PC-9 (cell line): ENCODE data around the gene WDR59.

ENCODE experiments used
- CTCF ChIP-seq: fragments of 200-600 bp; sonication (generic); conservative IDR thresholded peaks from 2 replicates; pipeline ENCODE4 v1.6.1; 2017; ENCODE audit warnings: mixed run types, antibody characterized with exemption, mild to moderate bottlenecking, moderate library complexity
- EZH2 ChIP-seq: fragments of 200-600 bp; sonication (generic); IDR thresholded peaks from 2 replicates; pipeline ENCODE4 v1.8.0; 2017; ENCODE audit warnings: antibody characterized with exemption, low read depth

GRCh38 chr16:75000481-75001081, 15.7 kb upstream of the WDR59 start:
- no peak for TF ChIP-seq CTCF
- TF ChIP-seq EZH2, result no peak
